Gastroesophageal sphincter (tissue), 4 donors: ENCODE data around the gene MR1. TPM values are rescaled to one million over a fixed set of nuclear protein-coding genes. Genes with fewer than 3 reads are reported as not detected.

ENCODE experiments used
- ATAC-seq: fragments of 150-250 bp; one replicate; pipeline ENCODE4 v1.9.1; 2016; ENCODE audit warnings: mild to moderate bottlenecking, moderate library complexity
- H3K27ac ChIP-seq, 4 donors: fragments of 200-600 bp; sonication (generic) in 3 of 4; 1 replicate in 3 of 4; 2 replicates in 1 of 4; pipeline ENCODE4 v1.5.1; 2016 to 2019
- H3K27me3 ChIP-seq: fragments of 200-600 bp; sonication (generic); one replicate; pipeline ENCODE4 v1.5.1; 2019
- H3K36me3 ChIP-seq, 2 donors: fragments of 200-600 bp; sonication (generic); one replicate each; pipeline ENCODE4 v1.5.1; 2019; ENCODE audit warnings: control low read depth in 1 of 2
- H3K4me1 ChIP-seq, 3 donors: fragments of 200-600 bp; sonication (generic); 1 replicate in 2 of 3; 2 replicates in 1 of 3; pipeline ENCODE4 v1.5.1; 2016 to 2019; ENCODE audit warnings: control low read depth in 2 of 3
- H3K4me3 ChIP-seq, 2 donors: fragments of 200-600 bp; sonication (generic); one replicate each; pipeline ENCODE4 v1.5.1; 2019; ENCODE audit warnings: mild to moderate bottlenecking in 1 of 2, moderate library complexity in 1 of 2
- H3K9me3 ChIP-seq, 3 donors: fragments of 200-600 bp; sonication (generic); one replicate each; pipeline ENCODE4 v1.5.1; 2017 to 2019; ENCODE audit warnings: control low read depth in 2 of 3
- CTCF ChIP-seq, 4 experiments: fragments of 200-600 bp in 2 of 4; fragments of 450-650 bp in 2 of 4; sonication (generic) in 1 of 4; IDR thresholded peaks; one replicate each; pipeline ENCODE4 v1.5.1; 2017 to 2019; ENCODE audit warnings: antibody characterized with exemption in 4 of 4, mild to moderate bottlenecking in 2 of 4, moderate library complexity in 2 of 4
- EP300 ChIP-seq: sonication (generic); formaldehyde crosslinking; IDR thresholded peaks from one replicate; pipeline ENCODE4 v1.6.1; 2017; ENCODE audit warnings: antibody characterized with exemption, mild to moderate bottlenecking
- POLR2A ChIP-seq, 2 donors: fragments of 450-650 bp; IDR thresholded peaks; one replicate each; pipeline ENCODE4 v1.6.1; 2017; ENCODE audit warnings: antibody characterized with exemption in 2 of 2, mild to moderate bottlenecking in 2 of 2, moderate library complexity in 1 of 2
- POLR2AphosphoS5 ChIP-seq: sonication (generic); formaldehyde crosslinking; IDR thresholded peaks from one replicate; pipeline ENCODE4 v1.6.1; 2017; ENCODE audit warnings: antibody characterized with exemption
- WGBS, 2 donors: methylation state at CpG; one replicate each; pipeline ENCODE4 v1.1.5; 2018; ENCODE audit warnings: low coverage in 1 of 2; 5-methylcytosine and 5-hydroxymethylcytosine counted together
- total RNA-seq, 4 donors: library from RNA; depleted of rRNA; stranded (reverse); fragments of >200 nt; gene quantifications; one replicate each; pipeline ENCODE4 v1.1.0, GENCODE V29; 2016

MR1 gene
- total RNA-seq, 4 donors from 2014 or later, result 15.3 to 19.8 (median 18.2) TPM

DNA sequence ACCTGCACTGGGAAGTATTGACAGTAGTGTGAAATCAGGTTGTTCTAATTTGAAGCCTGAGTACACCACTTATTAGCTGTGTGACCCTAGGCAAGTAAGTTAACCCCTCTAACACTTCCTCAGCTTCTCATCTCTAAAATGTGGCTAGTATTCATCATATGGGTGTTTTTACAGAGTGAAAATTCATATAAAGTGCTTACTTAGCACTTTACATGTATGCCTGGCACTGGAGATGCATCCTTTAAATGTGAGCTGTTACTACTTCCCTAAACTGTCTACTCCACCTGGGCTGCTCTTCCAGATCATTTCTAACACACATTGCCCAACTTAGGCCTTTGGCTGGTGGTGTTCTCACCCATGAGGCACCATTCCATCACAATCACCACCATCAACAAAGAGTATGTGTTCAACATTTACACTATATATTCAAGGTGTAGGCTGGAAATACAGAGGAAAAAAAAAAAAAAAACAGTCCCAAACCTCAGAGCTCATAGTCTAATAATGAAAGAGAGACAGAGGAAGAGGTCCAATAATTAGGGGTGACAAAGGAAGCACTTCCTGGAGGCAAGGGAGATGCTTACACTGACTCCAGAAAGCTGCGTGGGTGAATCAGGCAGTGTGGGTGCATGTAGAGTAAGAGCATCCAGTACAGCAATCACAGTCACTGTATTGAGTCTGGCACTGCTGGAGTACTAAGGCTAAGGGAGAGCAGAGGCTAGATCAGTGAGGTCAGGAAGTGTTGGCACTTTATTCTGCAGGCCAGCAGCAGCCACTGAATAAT, 14.7 kb upstream of the MR1 start:
- no peak for TF ChIP-seq POLR2A (IDR thresholded peaks at IDR 0.05)
- TF ChIP-seq EP300, result no peak
- TF ChIP-seq POLR2AphosphoS5, result no peak
- no peak for TF ChIP-seq CTCF (IDR thresholded peaks at IDR 0.05)
- no peaks in the 10 kb centered on the region for H3K27me3 ChIP-seq
- no peak for ATAC-seq
- no peak overlapping the region for H3K4me3 ChIP-seq
- no peaks in the 10 kb centered on the region for H3K9me3 ChIP-seq
- 22 to 30% methylated on average over 1 of the region's 1 CpG for WGBS, 2 donors
- no peak overlapping the region for H3K27ac ChIP-seq
- H3K4me1 ChIP-seq, result peaks cover 0 to 55% (median 0%) of the 10 kb centered on the region in 3 donors
- H3K36me3 ChIP-seq, result no peaks in the 10 kb centered on the region

- no peaks in the 10 kb centered on the region for H3K27me3 ChIP-seq
- TF ChIP-seq POLR2AphosphoS5, result no peak
- no peak for TF ChIP-seq EP300
- TF ChIP-seq POLR2A (IDR thresholded peaks at IDR 0.05), result no peak
- TF ChIP-seq CTCF (IDR thresholded peaks at IDR 0.05), result no peak
- H3K4me3 ChIP-seq, result peak overlapping the region in 1 of 2 donors; percentile 90
- no peaks in the 10 kb centered on the region for H3K9me3 ChIP-seq
- 33 to 37% methylated on average over 3 of the region's 3 CpGs for WGBS, 2 donors
- peaks cover 0 to 38% (median 0%) of the 10 kb centered on the region in 3 donors for H3K4me1 ChIP-seq
- peak overlapping the region in 3 of 4 donors; percentile 85 to 94 (median 87) for H3K27ac ChIP-seq
- no peak for ATAC-seq
- no peaks in the 10 kb centered on the region for H3K36me3 ChIP-seq
These were observed 12.6 kb upstream of the MR1 start for GRCh38 chr1:181021159-181021558.

DNA sequence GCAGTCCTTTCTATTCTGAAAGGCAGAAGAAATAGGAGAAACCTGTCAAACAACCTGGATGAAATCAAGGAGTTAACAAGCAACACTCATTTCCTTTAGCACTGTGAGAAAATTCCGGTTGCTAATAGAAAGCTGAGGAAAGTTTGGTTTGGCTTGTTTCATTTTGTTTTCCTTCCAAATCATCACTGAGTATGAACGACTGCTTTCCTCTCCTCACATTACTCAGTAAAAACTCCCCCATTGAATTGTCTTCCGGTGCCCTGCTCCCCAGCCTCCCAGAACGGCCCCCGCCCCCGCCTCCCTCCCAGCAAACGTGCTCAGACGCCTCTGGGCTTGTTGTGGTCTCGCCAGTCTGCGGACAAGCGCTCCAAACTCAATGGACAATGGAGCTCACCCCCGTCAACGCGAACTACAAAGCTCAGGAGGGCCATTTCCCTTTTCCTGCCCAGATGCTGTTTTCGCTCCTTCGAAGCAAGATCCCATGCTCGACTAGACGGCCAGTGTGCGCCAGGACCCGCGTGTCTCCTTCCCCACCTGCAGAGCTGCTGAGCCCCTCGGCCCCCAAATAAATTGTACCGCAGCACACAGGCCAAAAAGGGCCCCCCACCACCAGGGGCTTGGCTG, 11.9 kb upstream of the MR1 start:
- Histone ChIP-seq H3K4me3 (peak overlapping the region; percentile 84 to 90), H3K4me1 (peaks cover 0 to 38% (median 0%) of the 10 kb centered on the region in 3 donors), H3K9me3 (no peaks in the 10 kb centered on the region), H3K27ac (peak overlapping the region; percentile 85 to 94 (median 90)), H3K36me3 (no peaks in the 10 kb centered on the region), H3K27me3 (no peaks in the 10 kb centered on the region)
- ATAC-seq, result peak; percentile 26
- 0% methylated on average over 6 to 8 of the region's 23 CpGs for WGBS, 2 donors
- TF ChIP-seq EP300, result no peak
- TF ChIP-seq CTCF (IDR thresholded peaks at IDR 0.05), result no peak
- no peak for TF ChIP-seq POLR2AphosphoS5
- TF ChIP-seq POLR2A (IDR thresholded peaks at IDR 0.05), result no peak

GRCh38 chr1:181023265-181024057, 10.3 kb upstream of the MR1 start:
- peak overlapping the region; percentile 26 to 94 (median 90) for H3K27ac ChIP-seq
- 21 to 33% methylated on average over 3 of the region's 10 CpGs for WGBS, 2 donors
- H3K9me3 ChIP-seq, result no peaks in the 10 kb centered on the region
- TF ChIP-seq POLR2A (IDR thresholded peaks at IDR 0.05), result no peak
- TF ChIP-seq EP300, result no peak
- TF ChIP-seq POLR2AphosphoS5, result no peak
- no peak for TF ChIP-seq CTCF (IDR thresholded peaks at IDR 0.05)
- no peaks in the 10 kb centered on the region for H3K36me3 ChIP-seq
- ATAC-seq, result no peak
- H3K4me1 ChIP-seq, result peaks cover 0 to 38% (median 0%) of the 10 kb centered on the region in 3 donors
- H3K4me3 ChIP-seq, result peak overlapping the region; percentile 30 to 90
- H3K27me3 ChIP-seq, result no peaks in the 10 kb centered on the region
